ENCODE results near the gene ASTN2. TPM values are rescaled to one million over a fixed set of nuclear protein-coding genes. Genes with fewer than 3 reads are reported as not detected.

The ASTN2 gene
- total RNA-seq, 1 experiment from 2014 or later: 4.8 TPM

GRCh38 chr9:116873937-116874914 lies 540.6 kb downstream of the ASTN2 start:
- no peaks in the 10 kb centered on the region for H3K9me2 ChIP-seq (ENCODE audit: insufficient read depth)
- H3K4me1 ChIP-seq (ENCODE audit: control insufficient read depth in 1 of 2, insufficient read depth in 2 of 2, low read length in 2 of 2): peaks cover 0 to 15% of the 10 kb centered on the region in 2 experiments; a peak in 3 of 4 replicates
- H3K4me3 ChIP-seq (replicated peaks in 1 of 2; ENCODE audit: low read depth in 1 of 2, low read length in 2 of 2): no peak overlapping the region
- no peaks in the 10 kb centered on the region for H3K27me3 ChIP-seq (ENCODE audit: insufficient read depth, low read length)
- ATAC-seq (no peak), DNase-seq (ENCODE audit: low read depth, low spot score) (no peak)
- no peaks in the 10 kb centered on the region for H3K36me3 ChIP-seq (ENCODE audit: control insufficient read depth in 1 of 2, insufficient read depth in 2 of 2, low read length in 2 of 2)
- H4K20me1 ChIP-seq (ENCODE audit: insufficient read depth): no peaks in the 10 kb centered on the region
- H2AFZ ChIP-seq (ENCODE audit: low read depth, low read length, poor library complexity, severe bottlenecking): no peak overlapping the region
- intact Hi-C loops (cut with micrococcal nuclease): no loop called here
- H3K27ac ChIP-seq (ENCODE audit: low read depth, low read length): no peak overlapping the region
- ChIA-PET RAD21 (ENCODE audit: low non-redundant PET in 1 of 2, low total read pairs in 2 of 2, uncharacterized antibody in 2 of 2, unreplicated experiment in 2 of 2) (no interaction called here), CTCF (interaction anchor here (1.5 kb wide), 1 partner anchor 14 kb away, joined by 3 read pairs; no protein-coding TSS in a partner anchor), POLR2A (no interaction called here)
- no peak overlapping the region for H3K9ac ChIP-seq (ENCODE audit: low read length)
- H3K4me2 ChIP-seq (ENCODE audit: low read length): no peak overlapping the region
- no peak for TF ChIP-seq EGR1 (IDR thresholded peaks at IDR 0.05; ENCODE audit: low read depth)
- no peak for TF ChIP-seq SRF (IDR thresholded peaks at IDR 0.05; ENCODE audit: low read depth)
- TF ChIP-seq CTCF (IDR thresholded peaks at IDR 0.05 in 2 of 3, conservative IDR thresholded peaks at IDR 0.05 in 1 of 3; ENCODE audit: borderline replicate concordance in 1 of 3, insufficient read depth in 1 of 3, low read depth in 2 of 3, low read length in 2 of 3): no peak
- no peaks in the 10 kb centered on the region for H3K79me2 ChIP-seq (ENCODE audit: insufficient read depth, low read length)
- BruUV-seq (replicated peaks): no TSS peak
- peaks cover 4 to 7% of the 10 kb centered on the region in 2 experiments; a peak in 2 of 4 replicates for H3K9me3 ChIP-seq (ENCODE audit: control insufficient read depth in 1 of 2, insufficient read depth in 1 of 2, low read depth in 1 of 2, low read length in 2 of 2)

GRCh38 chr9:116873491-116873890 lies 541.4 kb downstream of the ASTN2 start:
- Histone ChIP-seq H3K4me1 (ENCODE audit: control insufficient read depth in 1 of 2, insufficient read depth in 2 of 2, low read length in 2 of 2) (peaks cover 0 to 15% of the 10 kb centered on the region in 2 experiments; a peak in 3 of 4 replicates), H3K4me2 (ENCODE audit: low read length) (no peak overlapping the region), H2AFZ (ENCODE audit: low read depth, low read length, poor library complexity, severe bottlenecking) (no peak overlapping the region), H3K4me3 (replicated peaks in 1 of 2; ENCODE audit: low read depth in 1 of 2, low read length in 2 of 2) (no peak overlapping the region), H3K9me3 (ENCODE audit: control insufficient read depth in 1 of 2, insufficient read depth in 1 of 2, low read depth in 1 of 2, low read length in 2 of 2) (peaks cover 4 to 7% of the 10 kb centered on the region in 2 experiments; a peak in 2 of 4 replicates), H3K36me3 (ENCODE audit: control insufficient read depth in 1 of 2, insufficient read depth in 2 of 2, low read length in 2 of 2) (no peaks in the 10 kb centered on the region), H3K9me2 (ENCODE audit: insufficient read depth) (no peaks in the 10 kb centered on the region), H4K20me1 (ENCODE audit: insufficient read depth) (no peaks in the 10 kb centered on the region), H3K9ac (ENCODE audit: low read length) (no peak overlapping the region), H3K27ac (ENCODE audit: low read depth, low read length) (no peak overlapping the region), H3K79me2 (ENCODE audit: insufficient read depth, low read length) (no peaks in the 10 kb centered on the region), H3K27me3 (ENCODE audit: insufficient read depth, low read length) (no peaks in the 10 kb centered on the region)
- ATAC-seq (no peak), DNase-seq (ENCODE audit: low read depth, low spot score) (no peak)
- ChIA-PET POLR2A (no interaction called here), RAD21 (ENCODE audit: low non-redundant PET in 1 of 2, low total read pairs in 2 of 2, uncharacterized antibody in 2 of 2, unreplicated experiment in 2 of 2) (no interaction called here), CTCF (interaction anchor here (1.5 kb wide), 1 partner anchor 13 kb away, joined by 3 read pairs; no protein-coding TSS in a partner anchor)
- intact Hi-C loops (cut with micrococcal nuclease): no loop called here
- BruUV-seq (replicated peaks): no TSS peak
- TF ChIP-seq REST (IDR thresholded peaks at IDR 0.05; ENCODE audit: low read depth) (no peak), SIN3A (IDR thresholded peaks at IDR 0.05; ENCODE audit: low read depth) (no peak), YY1 (IDR thresholded peaks at IDR 0.05; ENCODE audit: extremely low read depth, insufficient replicate concordance, low read depth, low read length) (no peak), ELF1 (IDR thresholded peaks at IDR 0.05; ENCODE audit: borderline replicate concordance, low read depth) (no peak), ZBTB33 (IDR thresholded peaks at IDR 0.05; ENCODE audit: extremely low read depth, insufficient replicate concordance, low read length) (no peak), ZNF274 (IDR thresholded peaks at IDR 0.05; ENCODE audit: low read depth, low read length) (no peak), SRF (IDR thresholded peaks at IDR 0.05; ENCODE audit: low read depth) (no peak)
